A549 (cell line): ENCODE data around the gene SLC16A4. TPM values are rescaled to one million over a fixed set of nuclear protein-coding genes. Genes with fewer than 3 reads are reported as not detected.
"Not testable (repeated sequence)": the region's sequence is repeated elsewhere in the genome, so short reads cannot be mapped to it uniquely, and the experiment has no call there.

Source experiments
- ATAC-seq, 2 experiments: fragments of 200-7000 bp in 1 of 2; fragments of >200 bp in 1 of 2; cut with Nextera tagmentation in 1 of 2; cut with Tn5 transposase in 1 of 2; 3 replicates each; pipeline versions ENCODE4 v1.8.0 to v1.9.1; 2018 to 2020; ENCODE audit warnings: mild to moderate bottlenecking in 1 of 2, moderate library complexity in 1 of 2
- CTCF ChIA-PET: fragments of 300-600 bp; sonication (Branson Sonifier 250); formaldehyde crosslinking; extraction: SDS; loops from one replicate; lab custom pipeline; 2021; ENCODE audit warnings: antibody characterized with exemption, inconsistent platforms; lab: Yijun Ruan, JAX
- POLR2A ChIA-PET: fragments of 350-600 bp; formaldehyde crosslinking; extraction: SDS; loops from one replicate; lab custom pipeline; 2021; ENCODE audit warnings: antibody characterized with exemption, inconsistent platforms; lab: Yijun Ruan, JAX
- DNase-seq, 2 experiments: peaks; one replicate each; pipeline versions ENCODE4 v3.0.0 to v3.0.0-alpha.2; 2011 to 2016; ENCODE audit warnings: low read depth in 1 of 2, low spot score in 1 of 2
- FAIRE-seq: peaks from 2 replicates; lab custom pipeline; 2011; peaks lifted over from hg19 to GRCh38; lab: Jason Lieb, UNC
- H3K27ac ChIP-seq, 2 experiments: fragments of >200 bp; sonication (Bioruptor Twin); formaldehyde crosslinking; 3 replicates each; pipeline ENCODE4 v1.5.1; 2016 to 2017
- H3K4me1 ChIP-seq: fragments of >200 bp; sonication (Bioruptor Twin); formaldehyde crosslinking; 3 replicates; pipeline ENCODE4 v1.6.1; 2016
- H3K4me2 ChIP-seq: fragments of >200 bp; sonication (Bioruptor Twin); formaldehyde crosslinking; 3 replicates; pipeline ENCODE4 v1.6.1; 2016
- H3K4me3 ChIP-seq: fragments of >200 bp; sonication (Bioruptor Twin); formaldehyde crosslinking; 3 replicates; pipeline ENCODE4 v1.5.1; 2016
- H3K9me3 ChIP-seq: fragments of >200 bp; sonication (Bioruptor Twin); formaldehyde crosslinking; 3 replicates; pipeline ENCODE4 v1.6.1; 2016
- ATOH8 ChIP-seq: fragments of 250-450 bp; sonication (Bioruptor Pico); IDR thresholded peaks from 2 replicates; pipeline ENCODE4 v1.5.0; 2020; ENCODE audit warnings: low read depth, mild to moderate bottlenecking, moderate library complexity
- CHD2 ChIP-seq: fragments of 150-350 bp; IDR thresholded peaks from 2 replicates; pipeline ENCODE4 v1.6.1; 2014; ENCODE audit warnings: low read length; ENCODE audit not compliant: partially characterized antibody
- CHD4 ChIP-seq: fragments of 200-600 bp; sonication (generic); IDR thresholded peaks from 2 replicates; pipeline ENCODE4 v1.6.1; 2016; ENCODE audit warnings: antibody characterized with exemption, mild to moderate bottlenecking, borderline replicate concordance
- CTCF ChIP-seq: fragments of >200 bp; sonication (Bioruptor Twin); formaldehyde crosslinking; IDR thresholded peaks from 3 replicates; pipeline ENCODE4 v1.5.1; 2016
- ELK1 ChIP-seq: fragments of 150-350 bp; IDR thresholded peaks from 2 replicates; pipeline ENCODE4 v1.6.1; 2014; ENCODE audit warnings: low read depth, mild to moderate bottlenecking, low read length
- EP300 ChIP-seq, 2 experiments: fragments of >200 bp; sonication (Bioruptor Twin); formaldehyde crosslinking; IDR thresholded peaks; 2 replicates in 1 of 2; 3 replicates in 1 of 2; pipeline ENCODE4 v1.6.1; 2016 to 2017
- ESRRA ChIP-seq: fragments of 150-350 bp; IDR thresholded peaks from 2 replicates; pipeline ENCODE4 v1.6.1; 2014; ENCODE audit warnings: mild to moderate bottlenecking, low read length, borderline replicate concordance
- FOSB ChIP-seq: fragments of 250-450 bp; sonication (Bioruptor Pico); IDR thresholded peaks from 2 replicates; pipeline ENCODE4 v1.5.0; 2020; ENCODE audit warnings: mild to moderate bottlenecking, moderate library complexity
- HOXB13 ChIP-seq: fragments of 250-450 bp; sonication (Bioruptor Pico); IDR thresholded peaks from 2 replicates; pipeline ENCODE4 v1.5.0; 2020; ENCODE audit warnings: low read depth, mild to moderate bottlenecking, moderate library complexity
- MYC ChIP-seq: IDR thresholded peaks from 2 replicates; pipeline ENCODE4 v1.6.1; 2012; ENCODE audit warnings: mild to moderate bottlenecking, inconsistent platforms, low read length, improper control_type of control experiment, borderline replicate concordance
- PBX3 ChIP-seq: IDR thresholded peaks from 2 replicates; pipeline ENCODE4 v1.6.1; 2012
- PHF8 ChIP-seq: fragments of 200-600 bp; sonication (generic); IDR thresholded peaks from 2 replicates; pipeline ENCODE4 v1.6.1; 2016; ENCODE audit warnings: low read depth, mild to moderate bottlenecking, antibody characterized with exemption, moderate library complexity, borderline replicate concordance
- RAD21 ChIP-seq, 2 experiments: fragments of >200 bp in 1 of 2; sonication (Bioruptor Twin) in 1 of 2; formaldehyde crosslinking in 1 of 2; IDR thresholded peaks in 1 of 2; conservative IDR thresholded peaks in 1 of 2; 2 replicates in 1 of 2; 3 replicates in 1 of 2; pipeline ENCODE4 v1.6.1; 2012 to 2018; ENCODE audit warnings: inconsistent platforms in 1 of 2
- RCOR1 ChIP-seq: fragments of 150-350 bp; IDR thresholded peaks from 2 replicates; pipeline ENCODE4 v1.6.1; 2014; ENCODE audit warnings: antibody characterized with exemption, low read length, low read depth
- REST ChIP-seq: fragments of 200-600 bp; sonication (generic); IDR thresholded peaks from 2 replicates; pipeline ENCODE4 v1.6.1; 2016; ENCODE audit warnings: antibody characterized with exemption, mild to moderate bottlenecking, moderate library complexity
- SMC3 ChIP-seq: fragments of >200 bp; sonication (Bioruptor Twin); formaldehyde crosslinking; IDR thresholded peaks from 3 replicates; pipeline ENCODE4 v1.6.1; 2018; ENCODE audit warnings: inconsistent platforms
- TP53 ChIP-seq: fragments of 250-450 bp; sonication (Bioruptor Pico); IDR thresholded peaks from 2 replicates; pipeline ENCODE4 v1.5.0; 2021; ENCODE audit warnings: mild to moderate bottlenecking, moderate library complexity
- ZFP36 ChIP-seq: fragments of 450-650 bp; IDR thresholded peaks from 2 replicates; pipeline ENCODE4 v1.6.1; 2014; ENCODE audit warnings: borderline replicate concordance; ENCODE audit not compliant: partially characterized antibody
- ZNF302 ChIP-seq: fragments of 250-450 bp; sonication (Bioruptor Pico); IDR thresholded peaks from 2 replicates; pipeline ENCODE4 v1.9.0; 2021; ENCODE audit warnings: inconsistent platforms, mild to moderate bottlenecking, moderate library complexity
- WGBS: methylation state at CpG from one replicate; pipeline ENCODE4 v1.1.6; 2017; ENCODE audit errors: missing lambda C conversion rate; 5-methylcytosine and 5-hydroxymethylcytosine counted together
- polyA plus RNA-seq, 4 experiments: library from polyadenylated mRNA; depleted of rRNA in 3 of 4; stranded (reverse); fragments of >200 nt; fragmentation: RNase III in 1 of 4; extraction: RNeasy Plus Mini Kit Qiagen cat#74134 plus additional on column Dnase treatment in 1 of 4; gene quantifications; 2 replicates in 3 of 4; 3 replicates in 1 of 4; pipeline ENCODE4 v1.2.3, GENCODE V29; 2011 to 2017

SLC16A4 gene
- polyA plus RNA-seq, 2 of the 4 experiments (the other 2 are of a cell fraction), result 61.0 to 176 TPM

- ChIA-PET POLR2A (no interaction called here), CTCF (interaction anchor here (9.4 to 11.8 kb wide), 2 partner anchors 38 to 78 kb away, joined by 146 to 326 read pairs; partner anchors contain the start of gene PROK1)
- no peak for DNase-seq
- no peak for ATAC-seq
- 0% methylated on average over 1 of the region's 1 CpG for WGBS
- no peak for TF ChIP-seq ATOH8
- no peak for TF ChIP-seq CHD4
- TF ChIP-seq TP53 (CRISPR knock-in tag), result no peak
- TF ChIP-seq ESRRA, result no peak
- no peak for TF ChIP-seq CHD2
- TF ChIP-seq MYC, result no peak
- TF ChIP-seq ZFP36, result no peak
- TF ChIP-seq HOXB13 (CRISPR knock-in tag), result no peak
- TF ChIP-seq FOSB, result no peak
- no peak for TF ChIP-seq EP300 (IDR thresholded peaks at IDR 0.05)
- no peak for TF ChIP-seq ZNF302
- no peak for TF ChIP-seq PHF8
- TF ChIP-seq REST, result no peak
- no peak for TF ChIP-seq ELK1
- no peak for FAIRE-seq
- Histone ChIP-seq H3K27ac (no peak overlapping the region), H3K9me3 (no peaks in the 10 kb centered on the region), H3K4me2 (no peak overlapping the region), H3K4me1 (no peaks in the 10 kb centered on the region), H3K4me3 (no peak overlapping the region)
Measured at GRCh38 chr1:110418729-110419128, 27.9 kb upstream of the SLC16A4 start.

GRCh38 chr1:110413045-110413444, 22.2 kb upstream of the SLC16A4 start:
- not testable (repeated sequence) for ATAC-seq, H3K4me3 ChIP-seq, DNase-seq, FAIRE-seq, H3K27ac ChIP-seq, H3K4me2 ChIP-seq, H3K9me3 ChIP-seq
- ChIA-PET CTCF (interaction anchor here (0.6 to 11.8 kb wide), 32 partner anchors 8 to 325 kb away, joined by 3 to 326 read pairs (median 5); partner anchors contain the start of genes PROK1 and RBM15), POLR2A (interaction anchor here (1.9 kb wide), 1 partner anchor 83 kb away, joined by 9 read pairs; no protein-coding TSS in a partner anchor)
- H3K4me1 ChIP-seq, result peaks cover 10% of the 10 kb centered on the region
- whole genome bisulfite sequencing, result 92% methylated on average over 1 of the region's 1 CpG

GRCh38 chr1:110412576-110412975, 21.8 kb upstream of the SLC16A4 start:
- 7% methylated on average over 3 of the region's 4 CpGs for WGBS
- H3K9me3 ChIP-seq, result no peaks in the 10 kb centered on the region
- H3K4me2 ChIP-seq, result no peak overlapping the region
- FAIRE-seq, result no peak
- POLR2A ChIA-PET, result interaction anchor here (1.9 kb wide), 1 partner anchor 83 kb away, joined by 9 read pairs; no protein-coding TSS in a partner anchor
- H3K27ac ChIP-seq, result peak overlapping the region in 1 of 2 experiments; percentile 58; a peak in 1 of 6 replicates
- peak; percentile 82 to 86 for TF ChIP-seq RAD21 (conservative IDR thresholded peaks at IDR 0.05 in 1 of 2, IDR thresholded peaks at IDR 0.05 in 1 of 2)
- no peak for TF ChIP-seq RCOR1
- TF ChIP-seq PBX3, result no peak
- peak; percentile 75 for TF ChIP-seq CTCF
- peak; percentile 93 for TF ChIP-seq SMC3
- H3K4me3 ChIP-seq, result no peak overlapping the region
- peaks cover 10% of the 10 kb centered on the region for H3K4me1 ChIP-seq
- peak; percentile 91 for ATAC-seq
- CTCF ChIA-PET, result interaction anchor here (0.6 to 11.8 kb wide), 39 partner anchors 8 to 325 kb away, joined by 3 to 326 read pairs (median 4); partner anchors contain the start of genes PROK1 and RBM15
- peak; percentile 57 to 63 for DNase-seq
